ENCODE data around the gene NIPBL. TPM values are rescaled to one million over a fixed set of nuclear protein-coding genes. Genes with fewer than 3 reads are reported as not detected.

NIPBL gene, protein sequence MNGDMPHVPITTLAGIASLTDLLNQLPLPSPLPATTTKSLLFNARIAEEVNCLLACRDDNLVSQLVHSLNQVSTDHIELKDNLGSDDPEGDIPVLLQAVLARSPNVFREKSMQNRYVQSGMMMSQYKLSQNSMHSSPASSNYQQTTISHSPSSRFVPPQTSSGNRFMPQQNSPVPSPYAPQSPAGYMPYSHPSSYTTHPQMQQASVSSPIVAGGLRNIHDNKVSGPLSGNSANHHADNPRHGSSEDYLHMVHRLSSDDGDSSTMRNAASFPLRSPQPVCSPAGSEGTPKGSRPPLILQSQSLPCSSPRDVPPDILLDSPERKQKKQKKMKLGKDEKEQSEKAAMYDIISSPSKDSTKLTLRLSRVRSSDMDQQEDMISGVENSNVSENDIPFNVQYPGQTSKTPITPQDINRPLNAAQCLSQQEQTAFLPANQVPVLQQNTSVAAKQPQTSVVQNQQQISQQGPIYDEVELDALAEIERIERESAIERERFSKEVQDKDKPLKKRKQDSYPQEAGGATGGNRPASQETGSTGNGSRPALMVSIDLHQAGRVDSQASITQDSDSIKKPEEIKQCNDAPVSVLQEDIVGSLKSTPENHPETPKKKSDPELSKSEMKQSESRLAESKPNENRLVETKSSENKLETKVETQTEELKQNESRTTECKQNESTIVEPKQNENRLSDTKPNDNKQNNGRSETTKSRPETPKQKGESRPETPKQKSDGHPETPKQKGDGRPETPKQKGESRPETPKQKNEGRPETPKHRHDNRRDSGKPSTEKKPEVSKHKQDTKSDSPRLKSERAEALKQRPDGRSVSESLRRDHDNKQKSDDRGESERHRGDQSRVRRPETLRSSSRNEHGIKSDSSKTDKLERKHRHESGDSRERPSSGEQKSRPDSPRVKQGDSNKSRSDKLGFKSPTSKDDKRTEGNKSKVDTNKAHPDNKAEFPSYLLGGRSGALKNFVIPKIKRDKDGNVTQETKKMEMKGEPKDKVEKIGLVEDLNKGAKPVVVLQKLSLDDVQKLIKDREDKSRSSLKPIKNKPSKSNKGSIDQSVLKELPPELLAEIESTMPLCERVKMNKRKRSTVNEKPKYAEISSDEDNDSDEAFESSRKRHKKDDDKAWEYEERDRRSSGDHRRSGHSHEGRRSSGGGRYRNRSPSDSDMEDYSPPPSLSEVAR (N-terminal part only)
- total RNA-seq, result 100 to 1,000 TPM in 1 of 3 donors, 10 to 100 TPM in 2; 61.9 to 112 (median 69.2) TPM

DNA sequence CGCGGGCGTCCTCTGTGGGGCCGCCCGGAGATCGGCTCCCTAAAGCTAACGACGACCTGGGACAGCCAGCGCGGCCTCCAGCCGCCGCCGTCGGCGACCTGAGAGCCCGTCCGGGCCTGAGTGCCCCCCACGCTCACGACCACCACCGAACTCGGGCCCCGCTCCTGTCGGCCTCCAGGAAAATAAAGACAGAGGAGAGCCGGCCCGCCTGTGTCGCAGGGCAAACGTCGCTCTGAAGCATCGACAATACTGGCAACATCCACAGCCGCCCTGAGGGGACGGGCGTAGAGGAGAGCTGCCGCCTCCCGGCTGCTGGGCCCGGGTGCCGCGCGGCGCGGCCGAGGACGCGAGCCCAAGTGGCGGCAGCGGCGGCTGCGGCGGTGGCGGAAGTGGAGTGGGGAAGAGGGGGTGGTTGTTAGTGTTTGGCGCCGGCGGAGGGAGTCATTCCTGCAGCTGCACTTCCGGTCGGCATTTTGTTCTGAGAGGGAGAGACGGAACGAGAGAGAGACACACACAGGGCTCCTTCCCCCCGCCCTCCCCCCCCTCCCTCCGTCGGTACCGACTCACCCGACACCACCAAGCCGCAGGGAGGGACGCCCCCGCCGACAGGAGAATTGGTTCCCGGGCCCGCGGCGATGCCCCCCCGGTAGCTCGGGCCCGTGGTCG is at the start of gene NIPBL:
NIPBL (plus strand) TSS at position 471 of the 666 bp plus-strand sequence. CDS start 76,928 bp downstream, outside the sequence.
- peak; percentile 86 to 89 for DNase-seq (ENCODE audit: low spot score in 2 of 2)
- Histone ChIP-seq H3K27me3 (no peaks in the 10 kb centered on the region), H3K9me3 (no peaks in the 10 kb centered on the region), H3K4me3 (peak within 1 kb of the TSS; percentile 93 to 97 (median 96)), H3K36me3 (no peaks in the 10 kb centered on the region), H3K4me1 (peaks cover 0 to 16% of the 10 kb centered on the region in 2 donors), H3K27ac (peak within 1 kb of the TSS; percentile 99)
- intact Hi-C loops (cut with DNase I; ENCODE audit: low total_unique reads), result no loop called here
- peak; percentile 36 to 86 (median 79) for TF ChIP-seq POLR2AphosphoS5 (IDR thresholded peaks at IDR 0.05)
- TF ChIP-seq, protein P1, sequence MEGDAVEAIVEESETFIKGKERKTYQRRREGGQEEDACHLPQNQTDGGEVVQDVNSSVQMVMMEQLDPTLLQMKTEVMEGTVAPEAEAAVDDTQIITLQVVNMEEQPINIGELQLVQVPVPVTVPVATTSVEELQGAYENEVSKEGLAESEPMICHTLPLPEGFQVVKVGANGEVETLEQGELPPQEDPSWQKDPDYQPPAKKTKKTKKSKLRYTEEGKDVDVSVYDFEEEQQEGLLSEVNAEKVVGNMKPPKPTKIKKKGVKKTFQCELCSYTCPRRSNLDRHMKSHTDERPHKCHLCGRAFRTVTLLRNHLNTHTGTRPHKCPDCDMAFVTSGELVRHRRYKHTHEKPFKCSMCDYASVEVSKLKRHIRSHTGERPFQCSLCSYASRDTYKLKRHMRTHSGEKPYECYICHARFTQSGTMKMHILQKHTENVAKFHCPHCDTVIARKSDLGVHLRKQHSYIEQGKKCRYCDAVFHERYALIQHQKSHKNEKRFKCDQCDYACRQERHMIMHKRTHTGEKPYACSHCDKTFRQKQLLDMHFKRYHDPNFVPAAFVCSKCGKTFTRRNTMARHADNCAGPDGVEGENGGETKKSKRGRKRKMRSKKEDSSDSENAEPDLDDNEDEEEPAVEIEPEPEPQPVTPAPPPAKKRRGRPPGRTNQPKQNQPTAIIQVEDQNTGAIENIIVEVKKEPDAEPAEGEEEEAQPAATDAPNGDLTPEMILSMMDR (IDR thresholded peaks at IDR 0.05), result no peak
- TF ChIP-seq POLR2A (IDR thresholded peaks at IDR 0.05), result peak; percentile 36

DNA sequence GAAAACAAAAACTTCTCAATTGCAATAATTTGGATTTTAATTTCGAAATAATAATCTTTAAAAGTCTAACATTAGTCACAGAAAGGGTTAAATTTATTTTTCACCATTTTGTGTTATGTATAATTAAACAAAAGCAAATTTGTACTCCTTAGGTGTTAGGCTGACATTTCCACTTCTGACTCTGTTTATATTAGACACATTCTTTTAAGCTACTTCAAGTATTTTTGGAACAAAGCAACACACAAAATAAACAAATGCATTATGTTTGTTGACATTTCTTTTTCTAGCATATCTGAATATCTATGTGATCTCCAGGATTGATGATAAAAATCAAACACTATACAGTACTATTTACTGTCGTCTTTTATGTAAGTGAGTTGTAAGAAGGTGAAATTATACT is 44.3 kb upstream of the NIPBL start:
- H3K27me3 ChIP-seq, result no peaks in the 10 kb centered on the region
- no peak overlapping the region for H3K4me3 ChIP-seq
- intact Hi-C loops (cut with DNase I; ENCODE audit: low total_unique reads), result no loop called here
- no peaks in the 10 kb centered on the region for H3K9me3 ChIP-seq
- no peaks in the 10 kb centered on the region for H3K36me3 ChIP-seq
- no peaks in the 10 kb centered on the region for H3K4me1 ChIP-seq
- no peak overlapping the region for H3K27ac ChIP-seq
- no peak for DNase-seq (ENCODE audit: low spot score in 2 of 2)
- no peak for TF ChIP-seq POLR2AphosphoS5 (IDR thresholded peaks at IDR 0.05)
- TF ChIP-seq, protein P1 (IDR thresholded peaks at IDR 0.05), result no peak
- no peak for TF ChIP-seq POLR2A (IDR thresholded peaks at IDR 0.05)

DNA sequence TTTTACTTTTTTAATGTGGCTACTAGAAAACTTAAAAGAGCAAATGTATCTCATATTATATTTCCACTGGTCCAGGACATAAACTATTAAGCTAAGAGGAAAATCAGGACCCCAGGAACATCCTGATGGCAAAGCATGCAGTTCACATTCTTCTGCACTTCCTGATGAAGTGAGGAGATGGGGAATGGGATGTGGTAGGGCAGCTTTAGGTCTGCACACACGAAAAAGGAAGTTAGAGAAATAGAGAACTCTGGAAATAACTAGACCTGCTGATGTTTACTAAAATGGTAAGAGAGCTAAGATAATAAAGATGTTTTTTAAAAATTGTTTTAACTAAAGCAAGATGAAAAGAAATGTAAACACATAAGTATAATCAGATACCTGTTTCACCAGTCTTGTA is 39.7 kb upstream of the NIPBL start:
- DNase-seq (ENCODE audit: low spot score in 2 of 2), result no peak
- Histone ChIP-seq H3K36me3 (no peaks in the 10 kb centered on the region), H3K4me1 (no peaks in the 10 kb centered on the region), H3K4me3 (no peak overlapping the region), H3K27me3 (no peaks in the 10 kb centered on the region), H3K9me3 (no peaks in the 10 kb centered on the region), H3K27ac (no peak overlapping the region)
- intact Hi-C loops (cut with DNase I; ENCODE audit: low total_unique reads), result no loop called here
- TF ChIP-seq POLR2A (IDR thresholded peaks at IDR 0.05) (no peak), POLR2AphosphoS5 (IDR thresholded peaks at IDR 0.05) (no peak)
- TF ChIP-seq, protein P1 (IDR thresholded peaks at IDR 0.05), result no peak

DNA sequence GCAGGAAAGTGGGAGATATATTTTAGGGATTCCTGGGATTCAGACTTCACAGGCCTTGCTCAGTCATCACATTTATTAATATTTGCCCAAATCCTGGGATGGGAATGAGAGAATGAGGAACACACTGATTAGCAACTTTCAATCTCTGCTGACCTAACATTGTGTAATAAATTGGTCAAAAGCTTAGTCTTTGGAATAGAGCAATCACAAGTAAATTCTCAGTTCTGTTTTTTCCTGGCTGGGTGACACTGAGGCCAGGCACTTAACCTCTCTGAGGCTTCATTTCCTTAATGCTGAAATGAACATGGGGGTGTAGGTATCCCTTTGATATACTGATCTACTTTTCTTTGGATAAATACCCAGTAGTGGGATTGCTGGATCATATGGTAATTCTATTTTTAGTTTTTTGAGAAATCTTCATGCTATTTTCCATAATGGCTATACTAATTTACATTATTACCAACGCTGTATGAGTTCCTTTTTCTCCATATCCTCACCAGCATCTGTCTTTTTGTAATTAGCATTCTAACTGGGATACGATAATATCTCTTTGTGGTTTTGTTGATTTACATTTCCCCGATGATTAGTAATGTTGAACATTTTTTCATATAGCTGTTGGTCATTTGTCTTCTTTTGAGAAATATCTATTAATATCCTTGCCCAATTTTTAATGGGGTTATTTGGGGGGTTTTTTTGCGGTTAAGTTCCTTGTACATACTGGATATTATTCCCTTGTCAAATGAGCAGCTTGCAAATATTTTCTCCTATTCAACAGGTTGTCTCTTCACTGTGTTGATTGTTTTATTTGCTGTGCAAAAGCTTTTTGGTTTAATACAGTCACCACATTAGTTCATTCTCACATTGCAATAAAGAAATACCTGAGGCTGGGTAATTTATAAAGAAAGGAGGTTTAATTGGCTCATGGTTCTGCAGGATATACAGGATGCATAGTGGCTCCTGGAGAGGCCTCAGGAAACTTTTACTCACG is 36.8 kb upstream of the NIPBL start:
- TF ChIP-seq POLR2AphosphoS5 (IDR thresholded peaks at IDR 0.05) (no peak), POLR2A (IDR thresholded peaks at IDR 0.05) (no peak)
- TF ChIP-seq, protein P1 (IDR thresholded peaks at IDR 0.05), result no peak
- Histone ChIP-seq H3K36me3 (no peaks in the 10 kb centered on the region), H3K9me3 (no peaks in the 10 kb centered on the region)

More for the DNA sequence above, 36.8 kb upstream of the NIPBL start:
- H3K27me3 ChIP-seq, result no peaks in the 10 kb centered on the region
- DNase-seq (ENCODE audit: low spot score in 2 of 2), result no peak
- no peak overlapping the region for H3K4me3 ChIP-seq
- intact Hi-C loops (cut with DNase I; ENCODE audit: low total_unique reads), result no loop called here
- no peaks in the 10 kb centered on the region for H3K4me1 ChIP-seq
- no peak overlapping the region for H3K27ac ChIP-seq

Data from breast epithelium (tissue), 4 donors.